HG02763 (cell line): ENCODE data around the gene RCAN2.

ENCODE experiments used
- ATAC-seq: cut with Tn5 transposase; IDR thresholded peaks from one replicate; pipeline ENCODE4 v1.9.1; 2021; ENCODE audit warnings: mild to moderate bottlenecking, moderate library complexity; ENCODE audit not compliant: unreplicated experiment

The RCAN2 gene

DNA sequence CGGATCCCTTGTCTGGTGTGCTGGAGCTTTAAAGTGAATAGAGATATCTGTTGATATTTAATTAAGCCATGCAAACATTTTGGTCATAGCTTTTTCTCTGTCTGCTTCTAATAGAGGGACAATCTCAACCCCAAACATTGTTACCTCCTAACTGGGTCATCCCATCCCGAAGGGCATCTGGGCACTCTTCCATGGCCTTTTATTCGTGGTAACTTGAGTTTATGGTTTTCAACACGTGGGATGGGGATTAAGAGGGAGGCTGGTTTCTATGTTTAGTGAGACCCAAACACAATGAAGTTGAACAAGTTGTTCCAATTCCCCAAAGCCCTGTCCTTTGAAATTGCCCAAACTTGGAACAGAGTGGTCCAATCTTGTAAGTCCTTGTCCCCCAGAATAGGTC lies 319.1 kb downstream of the RCAN2 start:
- ATAC-seq = no peak
